HCEC 1CT (cell line): ENCODE measurements around the gene MRPS17.
"Not testable (repeated sequence)": the region's sequence is repeated elsewhere in the genome, so short reads cannot be mapped to it uniquely, and the experiment has no call there.

Source experiments
- DNase-seq: peaks from one replicate; pipeline ENCODE4 v3.0.0-alpha.2; 2017

Gene MRPS17

GRCh38 chr7:55951637-55952351, at the start of gene MRPS17:
Gene MRPS17 (plus strand): TSS chr7:55951877. CDS start chr7:55953196, 1,319 bp downstream.
- peak; percentile 78 for DNase-seq

DNA sequence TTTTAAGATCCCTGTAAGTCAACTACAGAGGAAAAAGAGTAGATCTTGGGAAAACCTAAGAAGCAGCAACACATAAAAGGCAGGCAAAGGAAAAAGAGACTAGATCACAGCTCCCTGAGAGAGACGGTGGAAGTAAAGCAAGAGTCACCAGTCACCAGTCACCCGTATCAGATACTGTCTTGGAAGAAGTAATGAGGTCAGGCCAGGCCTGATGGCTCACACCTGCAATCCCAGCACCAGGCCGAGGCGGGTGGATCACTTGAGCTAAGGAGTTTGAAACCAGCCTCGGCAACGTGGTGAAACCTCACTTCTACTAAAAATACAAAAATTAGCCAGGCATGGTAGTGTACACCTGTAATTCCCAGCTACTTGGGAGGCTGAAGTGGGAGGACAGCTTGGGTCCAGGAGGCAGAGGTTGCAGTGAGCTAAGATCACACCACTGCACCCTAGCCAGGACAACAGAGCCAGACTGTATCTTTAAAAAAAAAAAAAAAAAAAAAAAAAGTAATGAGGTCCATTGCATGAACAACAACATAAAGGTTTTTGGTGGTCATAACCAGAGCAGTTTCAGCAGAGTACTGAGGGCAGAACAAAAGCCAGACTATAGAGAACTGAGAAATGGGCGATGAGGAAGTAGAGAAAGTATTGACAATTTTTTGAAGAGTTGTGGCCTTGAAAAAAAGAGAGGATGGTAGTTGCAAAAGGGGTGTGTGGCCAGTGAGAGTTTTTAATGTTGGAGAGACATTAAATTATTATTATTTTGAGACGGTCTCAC, 47.5 kb upstream of the MRPS17 start:
- DNase-seq, result no peak

DNA sequence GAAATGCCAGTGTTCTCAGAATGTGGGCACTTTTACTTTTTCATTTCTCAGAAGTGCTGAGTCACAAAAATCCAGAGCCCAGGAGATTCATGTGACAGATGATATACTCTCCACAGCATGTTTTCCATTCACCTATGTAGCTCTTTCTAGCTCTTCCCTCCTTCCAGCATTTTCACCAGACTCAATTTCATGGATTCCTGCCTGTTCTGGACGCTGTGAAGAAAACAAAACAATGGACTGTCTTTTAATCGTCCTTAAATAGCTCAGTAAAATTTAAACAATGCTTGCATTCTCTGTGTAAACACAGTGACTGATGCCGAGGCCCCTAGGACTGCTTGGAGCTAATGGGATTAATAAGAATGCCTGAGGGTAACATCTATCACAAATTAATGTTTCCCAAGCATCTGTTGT, 38.9 kb upstream of the MRPS17 start:
- DNase-seq, result no peak

DNA sequence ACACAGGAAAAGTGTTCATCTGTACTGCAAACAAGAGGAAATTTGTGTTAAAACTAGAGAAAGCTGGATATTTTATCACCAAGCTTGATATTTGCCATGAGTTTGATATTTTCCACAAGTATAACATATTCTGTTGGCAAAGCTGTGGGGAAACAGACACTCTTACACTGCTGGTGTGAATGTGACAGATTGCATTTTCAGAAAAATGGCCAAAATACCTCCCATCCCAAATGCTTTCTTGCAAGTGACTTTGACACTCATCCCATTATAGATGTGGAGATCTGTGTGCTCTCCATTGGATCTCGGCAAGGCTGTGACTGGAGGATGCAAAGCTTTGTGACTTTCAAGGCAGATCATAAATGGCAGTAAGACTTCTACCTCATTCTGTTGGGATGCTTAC, 33.9 kb upstream of the MRPS17 start:
- no peak for DNase-seq

DNA sequence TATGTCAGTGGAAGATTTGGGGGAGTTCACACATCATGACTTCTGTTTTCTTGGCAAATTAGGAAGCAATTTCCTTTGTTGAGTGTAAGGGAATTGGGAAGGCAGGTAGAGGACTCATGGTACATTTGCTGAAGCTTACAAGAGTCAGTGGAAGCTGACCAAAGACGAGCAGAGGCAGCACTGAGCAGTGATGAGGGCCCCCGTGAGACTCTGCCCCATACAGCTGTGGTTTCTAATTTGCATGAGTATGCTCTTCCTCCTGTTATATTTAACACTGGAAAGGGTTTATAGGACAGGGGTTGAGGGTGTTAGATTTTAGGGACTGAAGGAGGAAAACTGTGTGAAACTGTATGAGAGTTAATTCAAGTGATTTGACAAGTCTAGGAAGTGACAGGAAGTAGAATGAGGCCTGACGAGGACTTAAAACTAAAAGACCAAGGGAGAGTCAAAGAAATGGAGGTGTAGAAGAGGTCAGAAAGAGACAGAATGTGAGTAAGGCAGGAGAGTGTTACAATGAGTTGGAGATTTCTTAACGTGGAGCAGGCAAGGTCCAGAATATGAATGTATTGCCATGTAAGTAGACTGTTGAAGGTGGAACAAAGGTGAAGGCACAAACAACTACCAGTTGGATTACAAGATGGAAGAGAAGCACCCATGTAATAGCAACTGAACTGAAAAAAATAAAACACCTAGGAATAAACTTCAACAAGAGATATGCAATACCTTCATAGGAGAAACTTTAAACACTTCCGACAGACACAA, 23.5 kb upstream of the MRPS17 start:
- no peak for DNase-seq

- no peak for DNase-seq
Observed at GRCh38 chr7:55931421-55932151, 20.1 kb upstream of the MRPS17 start.

- no peak for DNase-seq
Observed at GRCh38 chr7:55939514-55940123, 12.1 kb upstream of the MRPS17 start.

- DNase-seq, result no peak
Observed at GRCh38 chr7:55946545-55946944, 5.1 kb upstream of the MRPS17 start.

DNA sequence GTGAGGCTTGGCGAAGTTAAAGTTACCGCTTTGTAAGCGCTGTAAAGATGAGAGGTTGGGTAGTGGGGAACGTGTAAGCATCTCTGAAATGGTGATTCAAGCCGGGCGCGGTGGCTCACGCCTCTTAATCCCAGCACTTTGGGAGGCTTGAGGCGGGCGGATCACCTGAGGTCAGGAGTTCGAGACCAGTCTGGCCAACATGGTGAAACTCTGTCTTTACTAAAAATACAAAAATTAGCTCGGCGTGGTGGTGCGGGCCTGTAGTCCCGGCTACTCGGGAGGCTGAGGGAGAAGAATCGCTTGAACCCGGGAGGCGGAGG, 635 bp downstream of the MRPS17 start:
- not testable (repeated sequence) for DNase-seq

- DNase-seq, result no peak
Observed at GRCh38 chr7:55953707-55954475, 2.2 kb downstream of the MRPS17 start.

DNA sequence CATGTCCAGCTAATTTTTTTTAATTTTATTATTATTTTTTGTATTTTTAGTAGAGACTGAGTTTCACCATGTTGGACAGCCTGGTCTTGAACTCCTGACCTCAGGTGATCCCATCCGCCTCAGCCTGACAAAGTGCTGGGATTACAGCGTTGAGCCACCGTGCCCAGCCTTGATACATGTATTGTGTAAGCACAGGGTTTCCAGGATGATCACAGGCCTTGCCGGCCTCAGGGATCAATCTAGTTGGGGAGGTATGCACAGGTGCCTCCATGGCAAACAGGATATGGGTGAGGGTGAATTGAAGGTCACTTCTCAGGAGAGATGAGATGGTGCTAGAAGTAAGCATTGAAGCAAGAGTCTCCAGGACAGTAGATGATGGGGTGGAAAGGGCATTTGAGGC, 5.5 kb downstream of the MRPS17 start:
- no peak for DNase-seq

GRCh38 chr7:55962014-55962413, 10.3 kb downstream of the MRPS17 start:
- DNase-seq, result peak; percentile 27

GRCh38 chr7:55963584-55964168, 12.0 kb downstream of the MRPS17 start:
- DNase-seq, result no peak

DNA sequence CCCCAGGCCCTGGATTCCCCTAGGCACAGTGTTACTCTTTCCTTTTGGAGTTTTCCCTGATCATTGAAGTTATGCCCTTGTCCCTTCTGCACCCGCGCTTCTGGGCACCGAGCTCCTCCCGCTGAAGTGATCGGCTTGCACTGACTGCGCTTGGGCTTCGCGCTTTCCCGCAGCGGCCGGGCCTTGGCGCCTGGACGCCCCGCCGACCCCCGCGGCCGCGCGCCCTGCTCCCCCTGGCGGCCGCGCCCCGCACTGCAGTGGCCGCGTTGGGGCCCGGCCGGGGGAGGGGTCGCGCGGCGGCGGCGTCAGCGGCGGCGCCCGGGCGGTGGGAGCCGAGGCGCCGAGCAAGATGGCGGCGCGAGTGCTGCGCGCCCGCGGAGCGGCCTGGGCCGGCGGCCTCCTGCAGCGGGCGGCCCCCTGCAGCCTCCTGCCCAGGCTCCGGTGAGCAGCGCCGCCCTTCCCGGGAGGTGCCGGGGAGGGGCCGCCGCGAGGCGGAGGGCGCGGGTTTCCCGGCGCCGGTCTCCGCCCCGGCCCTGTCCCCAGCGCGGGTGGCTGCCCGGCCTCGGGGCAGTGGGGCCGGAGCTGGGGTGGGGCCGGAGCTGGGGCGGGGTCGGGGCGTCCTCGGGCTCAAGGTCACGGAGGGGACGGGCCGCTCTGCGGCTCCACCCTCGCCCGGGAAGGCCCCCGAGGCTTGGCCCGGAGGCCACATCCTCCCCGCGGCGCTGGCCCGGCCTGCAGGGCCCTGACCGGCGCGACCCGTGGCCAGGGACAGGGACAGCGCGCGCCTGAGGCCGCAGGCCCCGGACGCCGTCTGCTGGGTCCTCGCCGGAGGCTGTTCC, 12.8 kb downstream of the MRPS17 start, which contains the start of gene NIPSNAP2:
Gene NIPSNAP2 (plus strand): TSS at position 325 of the 839 bp plus-strand sequence. CDS start 25 bp downstream, at position 350.
- DNase-seq, result peak; percentile 57

DNA sequence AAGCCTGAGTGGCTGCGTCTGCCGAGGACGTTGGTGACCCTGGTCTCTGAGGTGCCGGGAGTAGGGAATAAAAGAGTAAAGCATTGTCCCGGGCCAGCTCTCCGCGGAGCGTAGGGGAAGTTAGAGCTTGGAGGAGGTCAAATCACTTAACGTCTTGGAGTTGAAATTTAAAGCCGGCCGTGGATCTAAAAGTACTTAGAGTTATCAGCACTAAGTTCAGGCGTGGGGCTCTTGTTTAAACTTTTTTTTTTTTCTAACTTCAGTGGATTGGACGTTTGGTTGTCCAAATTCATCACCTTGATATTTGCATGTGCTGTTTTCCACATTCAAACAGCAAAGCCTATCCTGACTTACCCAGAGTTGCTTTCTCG, 13.4 kb downstream of the MRPS17 start:
- DNase-seq, result peak; percentile 49

GRCh38 chr7:55965805-55966421, 14.2 kb downstream of the MRPS17 start:
- DNase-seq, result peak; percentile 48

GRCh38 chr7:55966851-55967250, 15.2 kb downstream of the MRPS17 start:
- no peak for DNase-seq

DNA sequence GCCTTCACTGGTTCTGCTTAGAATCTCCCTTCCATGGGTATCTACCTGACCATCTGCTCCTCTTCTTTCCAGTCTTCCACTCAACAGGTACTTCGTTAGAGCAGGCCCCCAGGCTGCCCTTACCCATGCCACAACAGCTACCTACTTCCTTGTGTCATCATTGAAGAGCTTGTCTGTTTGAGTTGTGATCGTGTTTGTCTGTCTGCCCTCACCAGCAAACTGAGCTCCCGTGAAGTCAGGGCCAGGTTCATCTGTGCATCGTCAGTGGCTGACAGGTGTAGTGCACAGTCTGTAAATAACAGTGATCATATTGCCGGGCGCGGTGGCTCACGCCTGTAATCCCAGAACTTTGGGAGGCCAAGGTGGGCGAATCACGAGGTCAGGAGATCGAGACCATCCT, 17.7 kb downstream of the MRPS17 start:
- DNase-seq, result no peak

- DNase-seq, result no peak
Observed at GRCh38 chr7:55970561-55970960, 18.9 kb downstream of the MRPS17 start.

DNA sequence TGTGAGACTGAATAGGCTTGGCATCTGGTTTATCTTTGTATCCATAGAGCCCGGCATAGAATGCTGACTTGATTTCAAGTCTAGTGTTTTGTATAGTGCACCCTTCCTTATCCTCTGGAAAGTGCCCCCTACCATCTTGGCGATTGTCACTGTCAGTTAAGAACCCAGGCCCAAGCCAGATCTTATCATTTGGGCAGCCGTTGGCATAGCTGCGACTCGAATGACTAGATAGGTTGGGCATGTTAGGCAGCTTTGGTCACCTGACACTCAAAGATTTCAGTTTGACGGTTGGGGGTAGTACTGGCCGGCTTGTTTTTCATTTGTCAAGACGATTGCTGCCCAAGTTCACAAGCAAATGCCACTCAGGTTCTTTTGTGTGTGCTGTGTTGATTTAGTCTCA, 19.3 kb downstream of the MRPS17 start:
- no peak for DNase-seq
